DND-41 (cell line): ENCODE measurements around the gene RRP12.

ENCODE experiments used
- CTCF ChIP-seq: IDR thresholded peaks from 2 replicates; pipeline ENCODE4 v1.5.1; 2012; ENCODE audit warnings: borderline replicate concordance, low read length, moderate library complexity, mild to moderate bottlenecking; ENCODE audit not compliant: poor library complexity, severe bottlenecking; ENCODE audit errors: extremely low read depth
- EZH2 ChIP-seq: IDR thresholded peaks from 3 replicates; pipeline ENCODE4 v1.6.1; 2012; ENCODE audit warnings: borderline replicate concordance, low read depth, mild to moderate bottlenecking, moderate library complexity, low read length, inconsistent platforms; ENCODE audit not compliant: severe bottlenecking

- TF ChIP-seq CTCF: no peak
- TF ChIP-seq EZH2: no peak
These were observed 7.4 kb upstream of the RRP12 start for GRCh38 chr10:97408496-97408992.
